ENCODE measurements around the gene ITFG2.

GRCh38 chr12:2776129-2776806, 36.2 kb upstream of the ITFG2 start:
- TF ChIP-seq POLR2A (IDR thresholded peaks at IDR 0.05) (no peak), CTCF (IDR thresholded peaks at IDR 0.05) (no peak)

All from thyroid gland (tissue), 4 donors.